ENCODE measurements around the gene TNFRSF13B.
"Not testable (repeated sequence)": the region's sequence is repeated elsewhere in the genome, so short reads cannot be mapped to it uniquely, and the experiment has no call there.

Gene TNFRSF13B

DNA sequence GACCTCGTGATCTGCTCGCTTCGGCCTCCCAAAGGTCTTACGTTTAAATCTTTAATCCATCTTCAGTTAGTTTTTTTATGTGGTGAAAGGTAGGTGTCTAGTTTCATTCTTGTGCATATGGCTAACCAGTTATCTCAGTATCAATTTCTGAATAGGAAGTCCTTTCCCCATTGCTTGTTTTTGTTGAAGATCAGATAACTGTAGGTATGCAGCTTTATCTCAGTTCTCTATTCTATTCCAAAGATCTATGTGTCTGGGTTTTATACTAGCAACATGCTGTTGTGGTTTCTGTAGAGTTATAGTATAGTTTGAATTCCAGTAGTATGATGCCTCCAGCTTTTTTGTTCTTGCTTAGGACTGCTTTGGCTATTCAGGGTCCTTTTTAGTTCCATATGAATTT, 65.2 kb downstream of the TNFRSF13B start:
- no peak for DNase-seq

DNA sequence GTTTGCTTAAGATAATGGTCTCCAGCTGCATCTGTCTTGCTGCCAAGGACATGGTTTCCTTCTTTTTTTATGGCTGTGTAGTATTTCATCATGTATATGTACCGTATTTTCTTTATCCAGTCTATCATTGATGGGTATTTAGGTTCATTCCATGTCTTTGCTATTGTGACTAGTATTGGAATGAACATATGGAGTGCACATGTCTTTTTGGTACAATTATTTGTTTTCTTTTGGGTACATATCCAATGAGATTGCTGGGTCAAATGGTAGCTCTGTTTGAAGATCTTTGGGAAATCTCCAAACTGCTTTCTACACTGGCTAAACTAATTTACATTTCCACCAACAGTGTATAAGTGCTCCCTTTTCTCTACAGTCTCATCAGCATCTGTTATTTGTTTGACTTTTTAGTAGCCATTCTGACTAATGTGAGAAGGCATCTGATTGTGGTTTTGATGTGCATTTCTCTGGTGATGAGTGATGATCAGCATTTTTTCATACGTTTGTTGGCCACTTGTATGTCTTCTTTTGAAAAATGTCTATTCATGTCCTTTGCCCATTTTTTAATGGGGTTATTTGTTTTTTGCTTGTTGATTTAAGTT, 66.2 kb downstream of the TNFRSF13B start:
- DNase-seq = peak; percentile 55

DNA sequence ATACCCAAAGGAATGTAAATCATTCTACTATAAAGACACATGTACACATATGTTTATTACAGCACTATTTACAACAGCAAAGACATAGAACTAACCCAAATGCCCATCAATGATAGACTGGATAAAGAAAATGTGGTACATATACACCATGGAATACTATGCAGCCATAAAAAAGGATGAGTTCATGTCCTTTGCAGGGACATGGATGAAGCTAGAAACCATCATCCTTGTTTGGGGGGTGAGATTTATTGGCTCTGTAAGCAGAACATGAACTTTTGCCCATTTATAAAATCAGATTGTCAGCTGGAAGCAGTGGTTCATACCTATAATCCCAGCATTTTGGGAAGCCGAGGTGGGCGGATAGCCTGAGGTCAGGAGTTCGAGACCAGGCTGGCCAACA, 68.8 kb downstream of the TNFRSF13B start:
- not testable (repeated sequence) for DNase-seq

DNA sequence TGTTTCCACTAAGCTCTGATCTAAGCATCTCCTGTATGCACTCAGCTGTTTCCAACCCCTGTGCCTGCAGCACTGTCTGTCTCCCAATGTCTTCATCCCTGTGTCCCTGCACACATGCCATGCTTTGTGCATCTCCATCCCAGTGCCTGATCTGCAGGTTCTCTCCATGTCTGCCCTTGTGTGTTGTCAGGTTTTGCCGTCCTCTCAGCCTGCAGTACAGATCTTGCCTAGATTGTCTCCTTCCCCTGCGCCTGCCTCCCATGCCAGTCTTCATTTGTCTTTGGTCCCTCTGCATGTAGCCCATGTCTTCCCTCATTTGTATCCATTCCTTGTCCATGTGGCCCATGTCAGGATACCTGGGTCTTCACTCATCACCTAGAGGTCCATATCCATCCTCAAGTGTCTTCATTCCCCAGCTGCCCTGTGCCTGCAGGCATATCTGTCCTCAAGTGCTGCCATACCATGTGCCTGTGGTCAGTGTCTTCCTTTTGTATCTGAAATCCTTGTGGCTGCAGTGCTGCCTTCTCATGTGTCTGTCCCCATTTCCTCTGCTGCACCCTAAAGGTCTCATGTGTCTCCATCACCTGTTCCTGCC, 71.5 kb downstream of the TNFRSF13B start:
- DNase-seq = no peak

DNA sequence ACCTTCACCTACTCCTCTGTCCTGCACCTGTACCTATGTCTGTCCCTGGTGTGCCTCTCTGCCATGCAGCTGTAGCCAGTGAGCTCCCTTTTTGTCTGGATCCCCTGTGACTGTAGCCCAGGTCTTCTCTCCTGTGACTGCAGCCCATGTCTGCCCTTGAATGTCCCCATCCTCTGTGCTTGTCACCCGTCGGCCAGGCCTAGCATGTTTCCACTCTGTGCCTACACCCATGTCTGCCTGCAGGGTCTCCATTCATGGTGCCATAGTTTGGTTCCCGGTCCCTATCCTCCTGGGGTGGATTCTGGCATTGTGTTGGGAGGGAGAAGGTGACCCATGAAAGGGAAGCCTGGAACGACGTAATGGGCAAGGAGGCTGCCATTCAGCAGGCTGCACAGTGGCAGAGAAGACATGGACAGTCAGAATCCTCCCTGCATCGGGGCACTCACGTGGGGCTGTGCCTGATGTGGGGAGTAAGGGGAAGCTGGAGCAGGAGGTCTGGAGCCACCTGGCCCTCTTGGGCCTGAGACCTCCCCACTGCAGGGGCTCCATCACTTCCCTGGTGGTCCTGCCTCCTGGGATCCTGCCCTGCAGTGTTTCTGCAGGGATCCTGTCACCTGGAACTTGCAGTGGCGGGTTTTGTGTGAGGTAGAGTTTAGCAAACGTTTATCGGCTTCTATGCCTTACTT, 74.6 kb downstream of the TNFRSF13B start:
- DNase-seq = not testable (repeated sequence)

DNA sequence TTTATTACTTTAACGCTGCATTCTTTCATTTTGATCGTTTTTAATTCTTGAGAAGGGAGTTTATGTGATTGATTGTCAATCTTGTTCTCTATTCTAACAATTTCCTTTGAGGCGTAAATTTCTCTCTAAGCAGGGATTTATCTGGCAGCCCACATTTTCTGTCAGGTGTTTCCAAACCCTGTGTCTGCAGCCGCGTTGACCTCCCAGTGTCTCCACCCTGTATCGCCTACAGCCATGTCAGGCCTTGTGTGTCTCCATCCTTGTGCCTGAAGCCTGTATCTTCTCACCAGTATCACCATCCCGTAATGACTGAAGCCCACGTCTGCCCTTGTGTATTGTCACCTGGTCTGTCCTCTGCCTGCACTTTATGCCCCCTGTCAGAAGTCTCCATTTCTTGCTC, 75.7 kb downstream of the TNFRSF13B start:
- DNase-seq = not testable (repeated sequence)

DNA sequence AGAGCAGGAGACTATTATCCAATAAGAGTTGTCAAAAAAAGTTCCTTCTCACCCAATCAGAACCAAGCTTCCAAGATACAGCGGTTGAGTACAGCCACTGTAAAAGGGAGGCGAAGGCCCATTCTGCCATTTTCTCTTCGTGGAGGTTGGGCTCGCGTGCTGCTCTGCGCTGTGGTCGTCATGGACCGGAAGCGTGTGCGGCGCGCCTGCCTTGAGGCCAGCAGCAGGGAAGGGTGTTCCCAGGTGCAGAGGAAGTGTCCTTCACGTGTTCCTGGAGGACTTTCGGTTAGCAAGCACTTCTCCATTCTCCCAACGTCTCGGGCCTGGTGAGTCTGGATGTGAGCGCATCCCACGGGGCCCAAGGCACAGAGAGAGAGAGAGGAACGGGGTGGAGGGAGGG, 78.4 kb downstream of the TNFRSF13B start:
- DNase-seq = not testable (repeated sequence)

DNA sequence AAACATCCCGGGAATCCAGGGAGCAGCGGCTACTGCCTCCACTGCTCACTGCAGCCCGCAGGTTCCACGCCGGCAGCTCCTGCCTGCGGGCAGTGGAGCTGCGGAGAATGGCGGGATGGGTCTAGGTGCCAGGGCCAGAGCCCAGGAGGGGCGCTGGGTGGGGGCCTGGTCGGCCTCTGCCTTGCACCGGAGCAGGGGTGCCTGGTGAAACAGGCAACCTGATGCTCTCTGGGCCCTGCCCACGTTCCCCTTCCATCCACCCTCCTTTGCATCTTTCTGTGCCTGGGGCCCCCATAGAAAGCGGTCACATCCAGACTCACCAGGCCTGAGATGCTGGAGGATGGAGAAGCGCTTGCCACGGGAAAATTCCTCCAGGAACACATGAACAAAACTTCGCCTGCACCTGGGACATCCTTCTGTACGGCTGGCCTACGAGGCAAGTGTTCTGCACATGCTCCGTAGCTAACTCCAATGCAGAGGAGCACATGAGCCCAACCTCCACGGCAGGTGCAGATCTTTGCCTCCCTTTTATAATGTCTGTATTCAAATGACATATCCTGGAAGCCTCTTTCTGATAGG, 79.0 kb downstream of the TNFRSF13B start:
- DNase-seq = peak; percentile 45

DNA sequence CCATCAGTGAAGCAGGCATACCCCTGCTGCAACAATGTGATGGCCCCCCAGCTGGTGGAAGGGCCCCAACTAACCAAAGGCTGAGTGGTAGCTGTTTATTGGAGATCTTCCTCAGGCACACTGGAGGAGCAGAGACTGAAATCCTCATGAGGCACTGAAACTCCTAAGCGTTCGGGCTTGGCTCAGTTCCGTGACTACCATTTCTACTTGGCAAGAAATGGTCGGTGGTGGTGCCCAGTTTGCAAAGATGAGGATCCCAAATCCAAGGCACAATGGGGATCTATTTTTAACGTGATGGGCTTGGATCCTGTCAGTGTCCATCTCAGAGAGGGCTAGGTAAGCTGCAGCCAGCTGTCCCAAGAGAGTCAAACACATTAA, 82.8 kb downstream of the TNFRSF13B start:
- DNase-seq = no peak
